NCI-H446 (cell line): ENCODE measurements around the gene TNFRSF1A.
A peak's percentile ranks its signal among the peaks of the same experiment; 100 is the strongest.

Source experiments
- DNase-seq, 2 experiments: peaks; one replicate each; lab custom pipeline; 2025; lab: John Stamatoyannopoulos, UW

TNFRSF1A gene

GRCh38 chr12:6336889-6337853, 4.7 kb downstream of the TNFRSF1A start:
- no peak for DNase-seq

GRCh38 chr12:6336079-6336888, 5.6 kb downstream of the TNFRSF1A start:
- peak; percentile 62 to 82 for DNase-seq

GRCh38 chr12:6335451-6336078, 6.3 kb downstream of the TNFRSF1A start:
- no peak for DNase-seq

- DNase-seq, result no peak
These were observed 6.9 kb downstream of the TNFRSF1A start for GRCh38 chr12:6334940-6335450.

GRCh38 chr12:6334359-6334758, 7.5 kb downstream of the TNFRSF1A start:
- no peak for DNase-seq

GRCh38 chr12:6333566-6333965, 8.3 kb downstream of the TNFRSF1A start:
- DNase-seq, result no peak

- DNase-seq, result no peak
These were observed 8.8 kb downstream of the TNFRSF1A start for GRCh38 chr12:6333029-6333428.

GRCh38 chr12:6332459-6332858, 9.4 kb downstream of the TNFRSF1A start:
- no peak for DNase-seq

GRCh38 chr12:6330999-6331714, 10.7 kb downstream of the TNFRSF1A start:
- DNase-seq, result no peak

- DNase-seq, result no peak
These were observed 11.7 kb downstream of the TNFRSF1A start for GRCh38 chr12:6330192-6330591.

GRCh38 chr12:6329703-6330064, 12.2 kb downstream of the TNFRSF1A start:
- no peak for DNase-seq

GRCh38 chr12:6328945-6329702, 12.8 kb downstream of the TNFRSF1A start:
- DNase-seq, result no peak

- DNase-seq, result no peak
These were observed 13.7 kb downstream of the TNFRSF1A start for GRCh38 chr12:6328045-6328779.

- no peak for DNase-seq
These were observed 14.4 kb downstream of the TNFRSF1A start for GRCh38 chr12:6327229-6328041.

GRCh38 chr12:6326316-6327228, 15.3 kb downstream of the TNFRSF1A start:
- peak in 1 of 2 experiments; percentile 57 for DNase-seq

GRCh38 chr12:6324936-6325750, 16.7 kb downstream of the TNFRSF1A start:
- DNase-seq, result no peak

GRCh38 chr12:6323995-6324711, 17.7 kb downstream of the TNFRSF1A start:
- no peak for DNase-seq
